HL-60/S4 treated with retinoic acid at 250 ng/mL for 4 days and 3 days (cell line): Measurements from ENCODE around the gene IGFL4.
"Not testable (repeated sequence)": the region's sequence is repeated elsewhere in the genome, so short reads cannot be mapped to it uniquely, and the experiment has no call there.

Experiments used
- in situ Hi-C: fragments of 300-500 bp; cut with MboI; formaldehyde crosslinking; loops from 2 replicates; pipeline ENCODE4 v1.7.0; 2022; ENCODE audit warnings: low sequenced_read_pairs

The IGFL4 gene

GRCh38 chr19:46040952-46041500, at the start of gene IGFL4:
TSS of gene IGFL4 (minus strand) at chr19:46041002. CDS start at chr19:46040962, 40 bp downstream.
- in situ Hi-C loops = no loop called here

GRCh38 chr19:46090444-46090843, 49.6 kb upstream of the IGFL4 start:
- in situ Hi-C loops = no loop called here

- in situ Hi-C loops = loop anchor here (10.0 kb wide), 1 partner anchor 175 kb away; no protein-coding TSS in a partner anchor
Observed at GRCh38 chr19:46089432-46089831, 48.6 kb upstream of the IGFL4 start.

- in situ Hi-C loops = loop anchor here (10.0 kb wide), 1 partner anchor 177 kb away; no protein-coding TSS in a partner anchor
Observed at GRCh38 chr19:46088101-46088500, 47.3 kb upstream of the IGFL4 start.

- in situ Hi-C loops = loop anchor here (10.0 kb wide), 1 partner anchor 179 kb away; no protein-coding TSS in a partner anchor
Observed at GRCh38 chr19:46085888-46086287, 45.1 kb upstream of the IGFL4 start.

- in situ Hi-C loops = loop anchor here (10.0 kb wide), 1 partner anchor 182 kb away; no protein-coding TSS in a partner anchor
Observed at GRCh38 chr19:46082728-46083050, 41.9 kb upstream of the IGFL4 start.

GRCh38 chr19:46081928-46082727, 41.3 kb upstream of the IGFL4 start:
- in situ Hi-C loops = loop anchor here (10.0 kb wide), 1 partner anchor 183 kb away; no protein-coding TSS in a partner anchor

GRCh38 chr19:46080561-46080960, 39.8 kb upstream of the IGFL4 start:
- in situ Hi-C loops = loop anchor here (10.0 kb wide), 1 partner anchor 184 kb away; no protein-coding TSS in a partner anchor

GRCh38 chr19:46079576-46079975, 38.8 kb upstream of the IGFL4 start:
- in situ Hi-C loops = no loop called here

- in situ Hi-C loops = not testable (repeated sequence)
Observed at GRCh38 chr19:46078573-46079332, 38.0 kb upstream of the IGFL4 start.

GRCh38 chr19:46077815-46078167, 37.0 kb upstream of the IGFL4 start:
- in situ Hi-C loops = no loop called here

- in situ Hi-C loops = no loop called here
Observed at GRCh38 chr19:46076951-46077814, 36.4 kb upstream of the IGFL4 start.

- in situ Hi-C loops = no loop called here
Observed at GRCh38 chr19:46076031-46076880, 35.5 kb upstream of the IGFL4 start.

GRCh38 chr19:46073268-46073922, 32.6 kb upstream of the IGFL4 start:
- in situ Hi-C loops = no loop called here

- in situ Hi-C loops = no loop called here
Observed at GRCh38 chr19:46069806-46070341, 29.1 kb upstream of the IGFL4 start.

- in situ Hi-C loops = no loop called here
Observed at GRCh38 chr19:46068345-46069258, 27.8 kb upstream of the IGFL4 start.

GRCh38 chr19:46067691-46068090, 26.9 kb upstream of the IGFL4 start:
- in situ Hi-C loops = no loop called here

- in situ Hi-C loops = no loop called here
Observed at GRCh38 chr19:46066471-46066870, 25.7 kb upstream of the IGFL4 start.
